ENCODE results near the gene C4BPA. TPM values are rescaled to one million over a fixed set of nuclear protein-coding genes. Genes with fewer than 3 reads are reported as not detected.

C4BPA gene
- total and polyA plus RNA-seq, 4 donors = 49.5 to 1,527 (median 1,194) TPM

GRCh38 chr1:207069061-207069460, 35.0 kb upstream of the C4BPA start:
- Histone ChIP-seq H3K36me3 (ENCODE audit: control insufficient read depth in 4 of 4, insufficient read depth in 3 of 4, low read depth in 1 of 4, low read length in 3 of 4) (peaks cover 0 to 39% (median 21%) of the 10 kb centered on the region in 4 donors), H3K9me3 (ENCODE audit: control insufficient read depth in 4 of 4, low read length in 3 of 4) (no peaks in the 10 kb centered on the region), H3K27me3 (ENCODE audit: control insufficient read depth in 4 of 4, insufficient read depth in 4 of 4, low read length in 3 of 4) (no peaks in the 10 kb centered on the region), H3K27ac (ENCODE audit: low read depth in 1 of 2, low read length in 2 of 2) (no peak overlapping the region), H3K9ac (ENCODE audit: low read depth in 1 of 2, low read length in 2 of 2) (no peak overlapping the region), H3K4me3 (ENCODE audit: low read depth in 1 of 3, low read length in 3 of 3) (no peak overlapping the region), H3K4me1 (ENCODE audit: control insufficient read depth in 4 of 4, insufficient read depth in 4 of 4, low read length in 3 of 4) (no peaks in the 10 kb centered on the region)
- TF ChIP-seq, protein P1, sequence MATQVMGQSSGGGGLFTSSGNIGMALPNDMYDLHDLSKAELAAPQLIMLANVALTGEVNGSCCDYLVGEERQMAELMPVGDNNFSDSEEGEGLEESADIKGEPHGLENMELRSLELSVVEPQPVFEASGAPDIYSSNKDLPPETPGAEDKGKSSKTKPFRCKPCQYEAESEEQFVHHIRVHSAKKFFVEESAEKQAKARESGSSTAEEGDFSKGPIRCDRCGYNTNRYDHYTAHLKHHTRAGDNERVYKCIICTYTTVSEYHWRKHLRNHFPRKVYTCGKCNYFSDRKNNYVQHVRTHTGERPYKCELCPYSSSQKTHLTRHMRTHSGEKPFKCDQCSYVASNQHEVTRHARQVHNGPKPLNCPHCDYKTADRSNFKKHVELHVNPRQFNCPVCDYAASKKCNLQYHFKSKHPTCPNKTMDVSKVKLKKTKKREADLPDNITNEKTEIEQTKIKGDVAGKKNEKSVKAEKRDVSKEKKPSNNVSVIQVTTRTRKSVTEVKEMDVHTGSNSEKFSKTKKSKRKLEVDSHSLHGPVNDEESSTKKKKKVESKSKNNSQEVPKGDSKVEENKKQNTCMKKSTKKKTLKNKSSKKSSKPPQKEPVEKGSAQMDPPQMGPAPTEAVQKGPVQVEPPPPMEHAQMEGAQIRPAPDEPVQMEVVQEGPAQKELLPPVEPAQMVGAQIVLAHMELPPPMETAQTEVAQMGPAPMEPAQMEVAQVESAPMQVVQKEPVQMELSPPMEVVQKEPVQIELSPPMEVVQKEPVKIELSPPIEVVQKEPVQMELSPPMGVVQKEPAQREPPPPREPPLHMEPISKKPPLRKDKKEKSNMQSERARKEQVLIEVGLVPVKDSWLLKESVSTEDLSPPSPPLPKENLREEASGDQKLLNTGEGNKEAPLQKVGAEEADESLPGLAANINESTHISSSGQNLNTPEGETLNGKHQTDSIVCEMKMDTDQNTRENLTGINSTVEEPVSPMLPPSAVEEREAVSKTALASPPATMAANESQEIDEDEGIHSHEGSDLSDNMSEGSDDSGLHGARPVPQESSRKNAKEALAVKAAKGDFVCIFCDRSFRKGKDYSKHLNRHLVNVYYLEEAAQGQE (IDR thresholded peaks at IDR 0.05) = no peak
- TF ChIP-seq, protein P2, sequence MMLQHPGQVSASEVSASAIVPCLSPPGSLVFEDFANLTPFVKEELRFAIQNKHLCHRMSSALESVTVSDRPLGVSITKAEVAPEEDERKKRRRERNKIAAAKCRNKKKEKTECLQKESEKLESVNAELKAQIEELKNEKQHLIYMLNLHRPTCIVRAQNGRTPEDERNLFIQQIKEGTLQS (IDR thresholded peaks at IDR 0.05) = no peak
- TF ChIP-seq, protein P3, sequence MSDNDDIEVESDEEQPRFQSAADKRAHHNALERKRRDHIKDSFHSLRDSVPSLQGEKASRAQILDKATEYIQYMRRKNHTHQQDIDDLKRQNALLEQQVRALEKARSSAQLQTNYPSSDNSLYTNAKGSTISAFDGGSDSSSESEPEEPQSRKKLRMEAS (IDR thresholded peaks at IDR 0.05) = no peak
- TF ChIP-seq HNF4G (IDR thresholded peaks at IDR 0.05) = no peak
- no peak for TF ChIP-seq YY1 (IDR thresholded peaks at IDR 0.05)
- TF ChIP-seq TAF1 (conservative IDR thresholded peaks at IDR 0.05) = no peak
- TF ChIP-seq JUND (IDR thresholded peaks at IDR 0.05) = no peak
- TF ChIP-seq FOXA1 (IDR thresholded peaks at IDR 0.05) = no peak
- no peak for TF ChIP-seq NR2F2 (IDR thresholded peaks at IDR 0.05)
- TF ChIP-seq SP1 (IDR thresholded peaks at IDR 0.05) = no peak
- no peak for TF ChIP-seq FOXA2 (IDR thresholded peaks at IDR 0.05)
- TF ChIP-seq, protein P4, sequence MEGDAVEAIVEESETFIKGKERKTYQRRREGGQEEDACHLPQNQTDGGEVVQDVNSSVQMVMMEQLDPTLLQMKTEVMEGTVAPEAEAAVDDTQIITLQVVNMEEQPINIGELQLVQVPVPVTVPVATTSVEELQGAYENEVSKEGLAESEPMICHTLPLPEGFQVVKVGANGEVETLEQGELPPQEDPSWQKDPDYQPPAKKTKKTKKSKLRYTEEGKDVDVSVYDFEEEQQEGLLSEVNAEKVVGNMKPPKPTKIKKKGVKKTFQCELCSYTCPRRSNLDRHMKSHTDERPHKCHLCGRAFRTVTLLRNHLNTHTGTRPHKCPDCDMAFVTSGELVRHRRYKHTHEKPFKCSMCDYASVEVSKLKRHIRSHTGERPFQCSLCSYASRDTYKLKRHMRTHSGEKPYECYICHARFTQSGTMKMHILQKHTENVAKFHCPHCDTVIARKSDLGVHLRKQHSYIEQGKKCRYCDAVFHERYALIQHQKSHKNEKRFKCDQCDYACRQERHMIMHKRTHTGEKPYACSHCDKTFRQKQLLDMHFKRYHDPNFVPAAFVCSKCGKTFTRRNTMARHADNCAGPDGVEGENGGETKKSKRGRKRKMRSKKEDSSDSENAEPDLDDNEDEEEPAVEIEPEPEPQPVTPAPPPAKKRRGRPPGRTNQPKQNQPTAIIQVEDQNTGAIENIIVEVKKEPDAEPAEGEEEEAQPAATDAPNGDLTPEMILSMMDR (IDR thresholded peaks at IDR 0.05; ENCODE audit: low read depth, low read length, missing input control) = no peak
- TF ChIP-seq GABPA (IDR thresholded peaks at IDR 0.05 in 1 of 2, conservative IDR thresholded peaks at IDR 0.05 in 1 of 2) = no peak
- no peak for TF ChIP-seq ZBTB33 (IDR thresholded peaks at IDR 0.05)
- TF ChIP-seq HNF4A (conservative IDR thresholded peaks at IDR 0.05) = no peak
- WGBS = 91% methylated on average over 3 of the region's 3 CpGs
- no peak for DNase-seq (ENCODE audit: low spot score)

DNA sequence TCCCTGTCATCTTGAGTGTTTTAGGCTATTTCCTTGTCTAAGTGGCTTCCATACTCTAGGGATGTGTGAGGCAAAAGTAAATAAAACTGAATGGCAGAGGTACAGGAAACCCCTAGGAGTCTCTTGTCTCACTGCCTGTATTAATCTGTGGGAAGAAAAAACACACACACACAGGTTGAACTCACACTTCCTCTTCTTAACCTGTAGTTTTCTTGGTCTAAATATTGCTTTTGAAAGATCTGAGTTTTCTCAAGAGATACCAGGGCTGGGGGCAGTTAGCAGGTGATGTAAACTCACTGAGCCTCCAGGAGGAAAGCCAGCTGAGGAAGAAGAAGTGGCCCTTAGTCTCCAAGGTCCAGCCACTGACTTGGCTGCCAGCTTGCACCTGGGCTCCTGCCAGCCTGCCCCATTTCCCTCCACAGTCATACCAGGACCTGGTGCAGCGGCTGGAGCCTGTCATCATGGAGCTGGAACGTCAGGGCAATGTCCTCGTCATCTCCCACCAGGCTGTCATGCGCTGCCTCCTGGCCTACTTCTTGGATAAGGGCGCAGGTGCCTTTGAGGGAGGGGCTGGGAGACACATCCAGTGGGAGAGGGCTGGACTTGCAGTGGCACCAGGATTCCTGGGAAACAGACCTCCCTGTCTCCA, 34.1 kb upstream of the C4BPA start:
- H3K4me1 ChIP-seq (ENCODE audit: control insufficient read depth in 4 of 4, insufficient read depth in 4 of 4, low read length in 3 of 4) = no peaks in the 10 kb centered on the region
- H3K27ac ChIP-seq (ENCODE audit: low read depth in 1 of 2, low read length in 2 of 2) = peak overlapping the region in 1 of 2 donors; percentile 29
- no peaks in the 10 kb centered on the region for H3K9me3 ChIP-seq (ENCODE audit: control insufficient read depth in 4 of 4, low read length in 3 of 4)
- H3K4me3 ChIP-seq (ENCODE audit: low read depth in 1 of 3, low read length in 3 of 3) = no peak overlapping the region
- TF ChIP-seq, protein P1 (IDR thresholded peaks at IDR 0.05) = no peak
- no peak for TF ChIP-seq HNF4G (IDR thresholded peaks at IDR 0.05)
- TF ChIP-seq, protein P2 (IDR thresholded peaks at IDR 0.05) = no peak
- TF ChIP-seq SP1 (IDR thresholded peaks at IDR 0.05) = no peak
- no peak for TF ChIP-seq FOXA2 (IDR thresholded peaks at IDR 0.05)
- no peak overlapping the region for H3K9ac ChIP-seq (ENCODE audit: low read depth in 1 of 2, low read length in 2 of 2)
- H3K27me3 ChIP-seq (ENCODE audit: control insufficient read depth in 4 of 4, insufficient read depth in 4 of 4, low read length in 3 of 4) = no peaks in the 10 kb centered on the region
- WGBS = 95% methylated on average over 5 of the region's 5 CpGs
- DNase-seq (ENCODE audit: low spot score) = no peak
- H3K36me3 ChIP-seq (ENCODE audit: control insufficient read depth in 4 of 4, insufficient read depth in 3 of 4, low read depth in 1 of 4, low read length in 3 of 4) = peaks cover 0 to 38% (median 20%) of the 10 kb centered on the region in 4 donors

All from liver (tissue), 9 donors.